Dendritic cell treated with granulocyte-macrophage colony-stimulating factor and Interleukin-4, amounts not matched to agents 40 ng/mL and 50 ng/mL, for 4 days (primary cell): Measurements from ENCODE around the gene USP6NL.
"Not testable (repeated sequence)": the region's sequence is repeated elsewhere in the genome, so short reads cannot be mapped to it uniquely, and the experiment has no call there.

Experiments
- H3K27ac Mint-ChIP-seq: one replicate; pipeline ENCODE4 v1.8.0; 2022; ENCODE audit warnings: mild to moderate bottlenecking, mixed read lengths
- H3K27me3 Mint-ChIP-seq: one replicate; pipeline ENCODE4 v1.8.0; 2022; ENCODE audit warnings: mild to moderate bottlenecking, mixed read lengths
- H3K36me3 Mint-ChIP-seq: one replicate; pipeline ENCODE4 v1.8.0; 2022; ENCODE audit warnings: low read depth, mixed read lengths
- H3K4me1 Mint-ChIP-seq: one replicate; pipeline ENCODE4 v1.8.0; 2022; ENCODE audit warnings: low read depth, mixed read lengths
- H3K4me3 Mint-ChIP-seq: one replicate; pipeline ENCODE4 v1.8.0; 2022; ENCODE audit warnings: mild to moderate bottlenecking, moderate library complexity, mixed read lengths
- H3K9me3 Mint-ChIP-seq: one replicate; pipeline ENCODE4 v1.8.0; 2022; ENCODE audit warnings: mixed read lengths
- intact Hi-C: fragments of 100-400 bp; cut with micrococcal nuclease; formaldehyde crosslinking; loops from one replicate; pipeline ENCODE4 v1.15.0; 2022

Gene USP6NL

DNA sequence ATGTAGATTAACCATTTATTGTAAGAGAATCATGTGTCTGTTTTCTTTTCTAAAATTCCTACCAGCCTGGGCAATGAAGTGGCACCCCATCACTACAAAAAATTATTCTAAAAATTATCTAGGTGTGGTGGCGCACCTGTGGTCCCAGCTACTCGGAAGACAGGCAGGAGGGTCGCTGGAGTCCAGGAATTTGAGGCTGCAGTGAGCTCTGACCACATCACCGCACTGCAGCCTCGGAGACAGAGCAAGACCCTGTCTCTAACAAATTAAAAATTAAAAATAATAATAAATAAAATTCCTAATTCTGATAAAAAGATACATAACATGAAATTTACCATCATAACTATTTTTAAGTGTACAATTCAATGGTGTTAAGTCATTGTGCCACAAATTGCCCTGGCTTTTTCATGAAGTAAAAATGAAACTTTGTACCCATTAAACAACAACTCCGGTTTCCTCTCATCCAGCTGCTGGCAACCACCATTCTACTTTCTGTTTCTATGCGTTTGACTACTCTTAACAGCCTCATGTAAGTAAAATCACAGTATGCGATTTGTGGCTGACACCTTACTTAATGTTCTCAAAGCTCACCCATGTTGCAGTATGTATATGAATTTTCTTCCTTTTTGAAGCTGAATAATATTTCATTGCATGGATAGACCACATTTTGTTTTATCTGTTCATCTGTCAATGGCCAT lies 20.6 kb upstream of the USP6NL start:
- H3K4me3 Mint-ChIP-seq: no peak overlapping the region
- peaks cover 13% of the 10 kb centered on the region for H3K27me3 Mint-ChIP-seq
- H3K4me1 Mint-ChIP-seq: peaks cover 6% of the 10 kb centered on the region
- intact Hi-C loops: loop anchor here (5.0 kb wide), 1 partner anchor 35 kb away; no protein-coding TSS in a partner anchor
- H3K9me3 Mint-ChIP-seq: no peaks in the 10 kb centered on the region
- H3K27ac Mint-ChIP-seq: no peak overlapping the region
- no peaks in the 10 kb centered on the region for H3K36me3 Mint-ChIP-seq

DNA sequence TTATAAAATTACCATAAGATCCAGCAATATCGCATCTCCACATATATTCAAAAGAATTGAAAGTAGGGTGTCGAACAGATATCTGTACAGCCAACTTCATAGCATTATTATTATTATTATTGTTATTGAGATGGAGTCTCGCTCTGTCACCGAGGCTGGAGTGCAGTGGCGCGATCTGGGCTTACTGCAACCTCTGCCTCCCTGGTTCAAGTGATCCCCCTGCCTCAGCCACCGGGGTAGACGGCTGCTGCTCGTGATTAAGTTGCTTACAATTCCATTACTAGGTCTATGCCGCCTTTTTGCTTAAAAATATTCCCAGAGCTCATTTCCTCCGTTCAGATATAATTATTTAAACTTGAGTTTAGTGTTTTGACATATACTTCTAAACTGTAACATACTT lies 19.8 kb upstream of the USP6NL start:
- Mint-ChIP-seq H3K27me3 (peaks cover 11% of the 10 kb centered on the region), H3K36me3 (no peaks in the 10 kb centered on the region), H3K27ac (no peak overlapping the region), H3K9me3 (no peaks in the 10 kb centered on the region), H3K4me3 (no peak overlapping the region), H3K4me1 (peaks cover 6% of the 10 kb centered on the region)
- intact Hi-C loops: loop anchor here (5.0 kb wide), 1 partner anchor 36 kb away; no protein-coding TSS in a partner anchor

DNA sequence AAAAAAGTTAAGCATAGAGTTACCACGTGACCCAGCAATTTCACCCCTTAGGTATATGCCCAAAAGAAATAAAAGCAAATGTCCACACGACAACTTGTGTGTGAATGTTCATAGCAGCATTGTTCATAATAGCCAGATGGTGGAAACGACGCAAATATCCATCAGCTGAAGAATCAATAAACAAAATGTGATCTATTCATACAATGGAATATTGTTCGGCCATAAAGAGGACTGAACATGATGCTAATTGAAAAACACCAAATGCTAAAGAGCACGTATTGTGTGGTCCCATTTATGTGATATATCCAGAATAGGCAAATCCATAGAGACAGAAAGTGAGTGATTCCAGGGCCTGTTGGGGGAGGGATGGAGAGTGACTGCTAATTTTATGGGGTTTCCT lies 18.3 kb upstream of the USP6NL start:
- Mint-ChIP-seq H3K4me1 (peaks cover 19% of the 10 kb centered on the region), H3K4me3 (no peak overlapping the region), H3K9me3 (no peaks in the 10 kb centered on the region), H3K27ac (no peak overlapping the region), H3K36me3 (no peaks in the 10 kb centered on the region), H3K27me3 (peaks cover 12% of the 10 kb centered on the region)
- intact Hi-C loops: loop anchor here (5.0 kb wide), 2 partner anchors 38 to 93 kb away; no protein-coding TSS in a partner anchor

DNA sequence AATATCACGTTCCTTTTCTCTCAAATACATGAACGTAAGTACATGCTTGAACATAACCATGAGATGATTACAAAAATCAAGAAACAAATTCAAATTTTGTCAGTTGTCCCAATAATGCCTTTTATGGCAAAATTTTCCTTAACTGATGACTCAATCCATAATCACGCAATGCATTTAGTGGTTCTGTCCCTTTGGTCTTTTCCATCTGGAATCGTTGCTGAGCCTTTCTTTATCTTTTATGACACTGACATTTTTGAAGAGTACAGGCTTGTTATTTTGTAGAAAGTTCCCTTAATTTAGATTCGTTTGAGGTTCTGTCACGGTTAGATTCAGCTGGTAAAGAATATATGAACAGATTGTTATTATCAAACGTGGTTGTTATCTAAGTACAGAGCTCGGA lies 16.5 kb upstream of the USP6NL start:
- H3K27ac Mint-ChIP-seq, H3K4me3 Mint-ChIP-seq, H3K36me3 Mint-ChIP-seq, H3K9me3 Mint-ChIP-seq: not testable (repeated sequence)
- intact Hi-C loops: loop anchor here (5.0 kb wide), 1 partner anchor 94 kb away; no protein-coding TSS in a partner anchor
- H3K4me1 Mint-ChIP-seq: peaks cover 19% of the 10 kb centered on the region
- peaks cover 17% of the 10 kb centered on the region for H3K27me3 Mint-ChIP-seq

DNA sequence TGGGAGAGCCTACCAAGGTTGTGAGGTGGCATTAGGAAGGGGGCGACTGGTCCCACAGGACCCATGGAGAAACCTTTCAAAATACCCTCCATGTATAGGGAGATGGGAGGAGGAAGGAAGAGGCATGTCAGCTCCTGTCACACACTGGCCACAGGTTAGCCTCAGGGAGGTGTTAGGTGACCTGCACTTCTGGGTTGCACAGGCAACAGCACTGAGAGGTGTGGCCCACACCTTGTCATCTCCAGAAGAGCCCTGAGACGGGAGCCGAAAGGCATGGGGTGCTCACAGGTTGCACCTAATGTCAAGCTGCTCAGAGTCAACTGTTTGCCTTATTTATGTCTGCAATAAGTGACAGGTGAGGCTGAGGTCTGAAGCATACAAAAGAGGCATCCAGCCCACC lies 14.6 kb upstream of the USP6NL start:
- intact Hi-C loops: loop anchor here (5.0 kb wide), 1 partner anchor 96 kb away; no protein-coding TSS in a partner anchor
- peaks cover 12% of the 10 kb centered on the region for H3K4me1 Mint-ChIP-seq
- H3K27me3 Mint-ChIP-seq: peaks cover 20% of the 10 kb centered on the region
- no peaks in the 10 kb centered on the region for H3K36me3 Mint-ChIP-seq
- no peak overlapping the region for H3K4me3 Mint-ChIP-seq
- H3K9me3 Mint-ChIP-seq: no peaks in the 10 kb centered on the region
- peak overlapping the region; percentile 63 for H3K27ac Mint-ChIP-seq

DNA sequence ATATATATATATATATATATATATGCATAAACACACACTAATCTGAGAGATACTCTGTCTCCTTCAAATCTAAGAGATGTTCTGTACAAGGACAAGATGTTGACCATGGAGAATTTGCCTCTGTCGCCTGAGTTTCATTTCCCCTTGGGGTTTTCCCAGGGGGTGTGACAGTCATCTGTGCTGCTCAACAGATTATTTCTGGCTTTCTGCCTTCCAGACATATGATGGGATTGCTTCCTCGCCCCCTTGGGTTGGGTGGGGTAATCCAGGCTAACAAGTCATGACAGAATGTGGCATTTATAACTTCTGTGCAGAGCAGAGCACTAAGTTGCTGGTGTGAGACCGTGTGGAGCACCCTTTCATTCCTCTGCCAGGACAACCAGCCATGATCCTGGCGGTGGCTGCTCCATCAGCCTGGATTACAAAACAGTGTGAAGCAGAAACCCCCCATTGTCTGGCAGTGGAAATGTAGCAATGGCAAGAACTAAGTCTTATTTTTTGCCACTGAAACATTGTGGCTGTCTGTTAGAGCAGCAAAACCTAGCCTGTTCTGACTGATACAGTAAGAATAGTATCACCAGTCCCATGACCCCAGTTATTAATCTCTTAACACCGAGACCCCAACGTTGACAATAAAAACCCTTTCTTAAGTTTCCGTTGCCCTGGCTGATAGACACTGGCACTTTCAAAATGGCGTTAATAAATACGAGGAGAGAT lies 13.7 kb upstream of the USP6NL start:
- Mint-ChIP-seq H3K4me3 (peak overlapping the region; percentile 17), H3K9me3 (no peaks in the 10 kb centered on the region), H3K36me3 (no peaks in the 10 kb centered on the region), H3K4me1 (peaks cover 12% of the 10 kb centered on the region), H3K27me3 (peaks cover 20% of the 10 kb centered on the region), H3K27ac (peak overlapping the region; percentile 63)
- intact Hi-C loops: loop anchor here (5.0 kb wide), 1 partner anchor 97 kb away; no protein-coding TSS in a partner anchor

DNA sequence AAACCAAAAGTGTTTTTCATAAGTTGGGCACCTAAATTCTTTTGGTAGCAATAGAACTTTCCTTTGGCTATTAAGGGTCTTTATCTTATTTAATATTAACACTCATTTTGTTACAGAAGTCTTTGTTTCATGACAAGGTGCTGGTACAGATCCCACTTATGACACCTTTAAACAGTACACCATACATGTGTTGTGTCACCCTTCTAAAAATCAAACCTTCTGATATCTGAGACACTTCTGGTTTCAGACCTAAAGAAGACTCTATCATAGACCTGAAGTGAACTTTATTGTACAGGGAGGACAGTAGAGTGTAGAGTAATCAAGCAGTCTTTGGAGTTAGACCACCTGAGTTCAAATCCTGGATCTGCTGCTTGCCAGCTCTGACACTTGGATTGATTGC lies 5.8 kb upstream of the USP6NL start:
- intact Hi-C loops: no loop called here
- Mint-ChIP-seq H3K4me3 (no peak overlapping the region), H3K27me3 (peaks cover 1% of the 10 kb centered on the region), H3K4me1 (peaks cover under 1% of the 10 kb centered on the region), H3K27ac (no peak overlapping the region), H3K9me3 (no peaks in the 10 kb centered on the region), H3K36me3 (no peaks in the 10 kb centered on the region)

DNA sequence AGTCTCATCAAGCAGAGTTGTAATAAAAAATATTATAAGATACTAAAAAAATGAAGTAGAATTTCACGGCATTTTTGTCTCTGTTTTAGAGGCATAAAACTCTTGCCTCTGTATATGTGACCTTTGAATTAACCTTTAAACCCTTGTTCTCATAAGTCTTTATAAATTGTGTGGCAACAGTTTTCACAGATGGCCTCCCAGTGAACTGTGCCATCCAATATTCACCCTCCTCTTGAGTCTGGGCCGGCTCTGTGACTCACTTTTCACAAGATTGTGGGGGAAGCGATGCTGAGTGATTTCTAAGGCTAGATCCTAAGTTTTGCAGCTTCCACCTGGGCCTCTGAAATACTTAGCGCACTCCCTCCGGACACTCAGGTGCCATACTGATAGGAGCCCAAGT lies 4.6 kb upstream of the USP6NL start:
- Mint-ChIP-seq H3K27ac (no peak overlapping the region), H3K27me3 (peaks cover 1% of the 10 kb centered on the region), H3K36me3 (no peaks in the 10 kb centered on the region), H3K9me3 (no peaks in the 10 kb centered on the region), H3K4me3 (no peak overlapping the region), H3K4me1 (peaks cover 5% of the 10 kb centered on the region)
- intact Hi-C loops: no loop called here

DNA sequence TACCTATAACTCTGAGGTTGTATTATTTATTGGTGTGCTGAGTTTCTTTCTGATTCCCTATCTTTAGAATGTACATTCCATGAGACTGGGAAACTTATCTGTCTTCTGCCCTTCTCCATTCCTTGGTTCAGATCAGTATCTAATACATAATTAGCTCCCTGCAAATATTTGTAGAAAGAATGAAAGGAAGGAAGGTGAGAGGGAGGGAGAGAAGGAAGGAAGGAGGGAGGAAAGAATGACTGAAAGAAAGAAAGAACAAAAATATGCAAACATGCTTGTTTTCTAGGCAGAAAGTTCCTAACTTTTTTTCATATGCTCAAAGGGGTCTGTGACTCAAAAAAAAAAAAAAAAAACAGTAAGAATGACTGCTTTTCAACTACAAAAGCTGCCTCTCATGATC lies 3.9 kb upstream of the USP6NL start:
- no peak overlapping the region for H3K27ac Mint-ChIP-seq
- H3K36me3 Mint-ChIP-seq: peaks cover 5% of the 10 kb centered on the region
- no peaks in the 10 kb centered on the region for H3K9me3 Mint-ChIP-seq
- peaks cover 5% of the 10 kb centered on the region for H3K4me1 Mint-ChIP-seq
- intact Hi-C loops: no loop called here
- H3K27me3 Mint-ChIP-seq: peaks cover 1% of the 10 kb centered on the region
- no peak overlapping the region for H3K4me3 Mint-ChIP-seq

DNA sequence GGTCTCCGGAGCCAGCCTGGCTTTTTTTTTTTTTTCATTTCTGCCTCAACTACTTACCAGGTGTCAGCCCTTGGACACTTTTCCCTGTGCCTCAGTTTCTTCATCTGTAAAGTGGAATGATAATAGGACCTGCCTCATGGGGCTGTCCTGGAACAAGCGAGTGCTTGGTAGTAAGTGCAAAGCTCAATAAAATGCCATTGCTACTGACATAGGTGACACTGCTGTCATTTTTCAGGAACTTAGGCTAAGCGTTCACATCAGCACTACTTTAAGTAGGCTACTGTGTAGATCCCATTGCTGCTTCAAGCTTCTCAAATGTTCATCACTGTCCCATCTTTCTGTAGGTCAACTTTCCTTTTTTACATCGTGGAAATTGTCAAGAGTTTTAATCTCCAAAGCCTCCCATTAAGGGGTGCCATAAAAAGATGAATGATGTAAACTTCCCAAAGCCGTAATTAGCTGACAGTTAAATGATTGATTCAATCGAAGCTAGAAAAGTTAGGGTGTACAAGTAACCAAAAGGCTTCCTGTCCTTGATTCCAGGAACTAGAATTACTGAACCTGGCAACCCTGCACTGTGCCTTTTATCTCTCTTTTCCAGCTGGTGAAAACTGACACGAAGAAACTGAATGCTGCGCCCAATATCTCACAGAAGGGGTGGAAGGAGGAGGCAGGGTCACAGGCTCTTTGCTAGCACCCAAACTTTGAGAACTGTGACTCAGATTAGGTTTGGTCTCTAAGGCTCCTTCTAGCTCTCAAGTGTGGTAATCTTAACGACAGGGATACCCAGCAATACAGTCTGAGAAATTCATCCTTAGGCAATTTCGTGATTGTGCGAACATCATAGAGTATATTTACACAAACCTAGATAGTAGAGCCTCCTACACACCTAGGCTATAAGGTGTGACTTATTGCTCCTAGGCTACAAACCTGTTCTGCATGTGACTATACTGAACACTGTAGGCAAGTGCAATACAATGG lies 861 bp upstream of the USP6NL start:
- H3K27ac Mint-ChIP-seq: peak overlapping the region; percentile 66
- H3K4me3 Mint-ChIP-seq: peak overlapping the region; percentile 83
- H3K27me3 Mint-ChIP-seq: no peaks in the 10 kb centered on the region
- H3K4me1 Mint-ChIP-seq: peaks cover 22% of the 10 kb centered on the region
- H3K9me3 Mint-ChIP-seq: no peaks in the 10 kb centered on the region
- peaks cover 5% of the 10 kb centered on the region for H3K36me3 Mint-ChIP-seq
- intact Hi-C loops: loop anchor here (5.0 kb wide), 1 partner anchor 110 kb away; no protein-coding TSS in a partner anchor

DNA sequence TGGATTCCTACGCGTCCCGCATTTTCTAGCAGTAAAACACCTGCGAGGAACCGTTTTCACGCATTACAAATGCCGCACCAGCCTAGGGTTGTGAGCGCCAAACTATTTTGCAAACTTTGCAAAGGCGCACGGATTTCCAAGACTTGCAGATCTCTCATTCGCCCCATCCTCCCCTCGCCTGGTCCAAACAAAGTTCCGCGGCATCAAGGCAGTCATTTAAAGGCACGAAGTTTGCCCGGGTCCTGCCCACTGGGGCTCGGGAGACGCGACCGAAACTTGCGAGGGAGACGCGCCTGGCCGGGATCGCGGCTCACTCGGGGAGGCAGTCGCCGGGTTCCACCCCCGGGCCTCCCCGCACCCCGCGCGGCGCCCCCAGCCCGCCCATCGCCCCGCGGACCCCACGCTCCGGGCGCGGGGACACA lies 613 bp downstream of the USP6NL start:
- no peaks in the 10 kb centered on the region for H3K27me3 Mint-ChIP-seq
- peaks cover 25% of the 10 kb centered on the region for H3K4me1 Mint-ChIP-seq
- peaks cover 5% of the 10 kb centered on the region for H3K36me3 Mint-ChIP-seq
- no peaks in the 10 kb centered on the region for H3K9me3 Mint-ChIP-seq
- peak overlapping the region; percentile 83 for H3K4me3 Mint-ChIP-seq
- intact Hi-C loops: loop anchor here (5.0 kb wide), 1 partner anchor 111 kb away; no protein-coding TSS in a partner anchor
- peak overlapping the region; percentile 74 for H3K27ac Mint-ChIP-seq

DNA sequence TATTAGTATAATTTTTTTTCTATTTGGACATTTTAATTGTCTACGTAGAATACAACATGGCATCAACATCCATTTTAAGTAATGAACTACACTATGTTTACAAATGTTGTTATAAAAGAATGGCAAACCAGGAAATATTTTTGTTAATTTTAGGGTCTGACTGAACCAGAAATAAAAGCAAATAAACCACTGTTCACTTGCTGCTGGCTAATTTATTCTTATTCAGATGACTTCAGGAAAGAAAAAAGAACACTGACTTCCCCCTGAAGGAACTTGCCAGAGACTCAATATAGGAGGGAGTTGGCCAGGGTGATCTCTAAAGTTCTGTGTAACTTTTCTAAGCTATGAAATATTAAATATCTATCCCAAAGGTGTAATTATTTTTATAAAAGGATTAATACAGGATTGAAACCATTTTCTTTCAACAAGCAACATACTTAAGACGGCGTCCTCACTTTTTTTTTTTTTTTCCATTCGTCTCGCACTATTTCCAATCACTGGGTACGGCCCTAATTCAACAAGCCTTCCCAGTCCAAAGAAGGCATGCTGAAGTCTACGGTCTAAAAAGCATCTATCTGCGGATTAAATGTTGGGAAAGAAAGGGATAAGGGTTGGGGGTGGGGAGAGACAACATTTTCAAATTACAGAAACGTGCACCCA lies 1.2 kb downstream of the USP6NL start:
- Mint-ChIP-seq H3K9me3 (no peaks in the 10 kb centered on the region), H3K4me3 (peak overlapping the region; percentile 83), H3K27me3 (no peaks in the 10 kb centered on the region), H3K4me1 (peaks cover 30% of the 10 kb centered on the region), H3K27ac (peak overlapping the region; percentile 74), H3K36me3 (peaks cover 5% of the 10 kb centered on the region)
- intact Hi-C loops: loop anchor here (5.0 kb wide), 1 partner anchor 112 kb away; no protein-coding TSS in a partner anchor
